NCI-H82 treated with DMSO at 0.1 percent for 48 hours (cell line): ENCODE results near the gene PCNT.
A peak's percentile ranks its signal among the peaks of the same experiment; 100 is the strongest.
"Not testable (repeated sequence)": the region's sequence is repeated elsewhere in the genome, so short reads cannot be mapped to it uniquely, and the experiment has no call there.

Source experiments
- DNase-seq: peaks from one replicate; lab custom pipeline; 2025; ENCODE audit not compliant: unreplicated experiment; lab: John Stamatoyannopoulos, UW

Gene PCNT

GRCh38 chr21:46443910-46444309, 120.0 kb downstream of the PCNT start:
- DNase-seq: no peak

DNA sequence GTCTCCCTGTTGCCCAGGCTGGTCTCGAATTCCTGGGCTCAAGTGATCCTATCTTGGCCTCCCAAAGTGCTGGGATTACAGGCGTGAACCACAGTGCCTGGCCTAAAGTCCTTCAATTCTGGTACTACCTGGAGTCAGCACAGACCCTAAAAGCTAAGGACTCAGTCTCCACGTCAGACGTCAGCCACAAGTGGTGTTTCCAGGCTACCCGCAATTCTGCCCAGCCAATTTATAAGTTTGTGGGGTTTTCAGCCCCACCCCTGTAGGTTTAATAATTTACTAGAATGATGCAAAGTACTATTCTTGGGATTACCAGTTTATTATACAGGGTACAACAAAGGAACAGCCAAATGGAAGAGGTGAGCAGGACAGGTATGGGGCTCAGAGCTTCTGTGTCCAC, 124.2 kb downstream of the PCNT start:
- no peak for DNase-seq

GRCh38 chr21:46448855-46449254, 124.9 kb downstream of the PCNT start:
- not testable (repeated sequence) for DNase-seq

- DNase-seq: no peak
These were observed 128.8 kb downstream of the PCNT start for GRCh38 chr21:46452710-46453109.

GRCh38 chr21:46454142-46454541, 130.2 kb downstream of the PCNT start:
- no peak for DNase-seq

DNA sequence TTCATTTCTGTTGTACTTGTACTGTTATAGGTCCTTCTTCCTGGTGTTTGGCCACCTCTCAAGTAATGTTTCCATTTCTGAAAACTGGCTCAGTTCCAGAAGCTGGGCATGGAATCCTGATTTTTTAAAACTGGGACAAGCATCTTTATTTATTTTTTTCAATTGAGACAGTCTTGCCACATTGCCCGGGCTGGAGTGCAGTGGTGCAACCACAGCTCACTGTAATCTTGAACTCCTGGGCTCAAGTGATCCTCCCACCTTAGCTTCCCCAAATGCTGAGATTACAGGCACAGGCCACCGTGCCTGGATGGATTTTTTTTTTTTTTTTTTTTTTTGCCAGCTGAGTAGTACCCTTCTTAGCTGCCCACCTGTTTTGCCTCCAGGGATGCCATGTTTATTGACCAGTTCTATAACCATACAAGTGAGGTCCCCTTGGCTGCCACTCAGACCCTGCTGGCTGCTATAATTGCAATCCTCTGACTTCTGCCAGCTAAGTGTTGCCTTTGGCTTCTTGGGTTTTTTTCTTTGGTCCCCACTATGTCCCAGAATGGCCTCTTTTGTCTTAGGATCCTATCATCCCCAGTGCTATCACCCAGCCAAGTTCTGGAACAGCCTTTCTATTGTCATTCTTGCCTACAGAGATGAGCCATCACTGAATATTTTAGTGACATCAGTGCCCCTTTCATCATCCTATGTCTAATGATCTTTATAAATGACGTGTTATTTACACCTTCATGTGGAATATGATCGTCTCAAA, 130.9 kb downstream of the PCNT start:
- no peak for DNase-seq

GRCh38 chr21:46455575-46456385, 131.8 kb downstream of the PCNT start:
- no peak for DNase-seq

DNA sequence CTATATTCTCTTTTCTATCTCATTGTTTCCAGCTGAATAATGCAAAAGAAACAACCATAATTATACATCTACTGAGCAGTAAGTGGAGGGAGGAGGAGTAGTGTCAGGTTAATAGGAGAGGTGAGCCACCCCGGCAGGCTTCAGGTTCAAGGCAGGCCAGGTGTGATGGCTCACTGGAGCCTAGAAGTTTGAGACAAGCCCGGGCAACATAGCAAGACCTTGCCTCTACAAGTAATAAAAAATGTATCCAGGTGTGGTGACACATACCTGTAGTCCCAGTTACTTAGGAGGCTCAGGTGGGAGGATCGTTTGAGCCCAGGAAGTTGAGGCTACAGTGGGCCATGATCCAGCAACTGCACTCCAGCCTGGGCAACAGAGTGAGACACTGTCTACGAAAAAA, 132.8 kb downstream of the PCNT start:
- DNase-seq: no peak

GRCh38 chr21:46457801-46458314, 133.9 kb downstream of the PCNT start:
- no peak for DNase-seq

DNA sequence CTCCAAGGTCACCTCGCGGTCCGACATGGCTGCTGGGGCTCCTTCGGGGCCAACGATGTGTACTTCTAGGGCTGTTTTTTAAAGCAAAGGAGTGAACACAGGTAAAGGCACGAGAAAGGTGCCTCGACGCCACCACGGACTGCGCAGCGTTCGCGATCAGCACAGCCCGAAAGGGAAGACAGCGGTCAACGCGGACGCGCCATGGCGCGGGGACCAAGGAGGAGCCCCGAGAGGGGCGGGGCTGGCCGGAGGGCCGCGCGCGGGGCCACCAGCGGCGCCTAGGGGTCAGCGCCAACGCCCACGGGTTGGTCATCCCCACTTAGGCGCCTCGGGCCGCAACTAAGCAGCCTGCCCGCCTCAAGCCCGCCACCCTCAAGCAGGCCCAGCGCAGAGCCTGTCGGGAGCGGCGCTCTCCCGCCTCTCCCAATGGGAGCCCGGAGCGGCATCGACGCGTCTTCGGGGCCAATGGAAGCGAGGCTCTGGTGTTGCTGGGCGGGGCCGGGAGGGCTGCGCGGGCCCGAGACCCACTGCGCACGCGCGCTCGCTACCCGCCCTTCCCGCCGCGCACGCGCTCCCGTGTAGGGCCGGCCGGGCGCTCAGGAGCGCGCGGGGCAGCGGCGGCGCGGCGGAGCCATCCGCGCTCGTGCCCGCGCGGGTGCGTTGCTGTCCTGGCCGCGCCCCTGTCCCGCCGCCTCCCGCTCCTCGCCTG, 134.5 kb downstream of the PCNT start, which contains the start of gene DIP2A:
TSS of gene DIP2A (plus strand) at position 577 of the 709 bp plus-strand sequence. CDS start 241 bp downstream, outside the sequence.
- DNase-seq: peak; percentile 77

GRCh38 chr21:46459024-46459355, 135.0 kb downstream of the PCNT start:
- no peak for DNase-seq

- DNase-seq: no peak
These were observed 135.6 kb downstream of the PCNT start for GRCh38 chr21:46459356-46460112.

DNA sequence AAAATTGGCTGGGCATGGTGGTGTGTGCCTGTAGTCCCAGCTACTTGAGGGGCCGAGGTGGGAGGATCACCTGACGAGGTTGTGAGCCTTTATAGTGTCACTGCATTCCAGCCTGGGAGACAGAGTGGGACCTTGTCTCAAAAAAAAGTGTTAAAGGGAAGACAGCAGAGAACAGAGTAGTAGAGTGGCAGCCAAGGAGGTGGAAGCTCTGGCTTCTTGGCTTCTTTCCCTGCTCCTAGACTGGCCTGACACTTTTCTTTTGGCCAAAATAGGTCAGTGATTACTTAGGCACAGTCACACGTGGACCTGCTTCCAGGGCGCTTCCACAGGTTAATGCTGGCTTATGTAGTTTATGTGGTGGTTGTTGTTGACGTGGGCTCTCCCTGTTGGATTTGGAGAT, 138.0 kb downstream of the PCNT start:
- DNase-seq: no peak

DNA sequence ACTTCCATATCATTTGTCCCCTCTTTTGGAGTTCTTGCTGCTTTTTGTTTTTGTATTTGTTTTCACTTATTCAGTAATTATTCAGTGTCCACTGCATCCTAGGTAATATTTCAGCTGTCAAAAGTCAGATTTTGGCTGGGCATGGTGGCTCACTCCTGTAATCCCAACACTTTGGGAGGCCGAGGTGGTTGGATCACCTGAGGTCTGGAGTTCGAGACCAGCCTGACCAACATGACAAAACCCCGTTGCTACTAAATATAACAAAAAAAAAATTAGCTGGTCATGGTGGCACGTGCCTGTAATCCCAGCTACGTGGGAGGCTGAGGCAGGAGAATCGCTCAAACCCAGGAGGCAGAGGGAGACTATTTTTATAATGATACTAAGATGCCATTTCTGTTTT, 141.2 kb downstream of the PCNT start:
- DNase-seq: not testable (repeated sequence)

GRCh38 chr21:46465651-46466050, 141.7 kb downstream of the PCNT start:
- DNase-seq: no peak

GRCh38 chr21:46468108-46468774, 144.3 kb downstream of the PCNT start:
- no peak for DNase-seq

- no peak for DNase-seq
These were observed 145.3 kb downstream of the PCNT start for GRCh38 chr21:46469275-46469674.

- no peak for DNase-seq
These were observed 147.6 kb downstream of the PCNT start for GRCh38 chr21:46471514-46471913.

GRCh38 chr21:46472246-46472645, 148.3 kb downstream of the PCNT start:
- DNase-seq: no peak

DNA sequence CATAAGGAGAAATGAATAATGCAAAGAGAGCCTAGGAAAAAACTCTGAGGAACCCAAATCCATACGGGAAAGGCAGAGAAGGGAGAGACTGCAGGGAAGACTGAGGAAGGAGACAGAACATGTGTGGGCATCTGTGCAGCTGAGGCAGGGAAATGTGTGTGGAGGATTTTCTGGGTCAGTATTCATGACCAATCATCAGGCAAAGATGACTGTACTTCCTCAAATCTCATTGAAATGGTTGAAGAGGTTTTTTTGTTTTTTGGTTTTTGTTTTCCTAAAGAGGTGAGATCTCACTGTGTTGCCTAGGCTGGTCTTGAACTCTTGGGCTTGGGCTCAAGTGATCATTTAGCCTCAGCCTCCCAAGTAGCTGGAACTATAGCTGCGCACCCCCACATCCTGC, 150.4 kb downstream of the PCNT start:
- DNase-seq: no peak
